ENCODE data around the gene RIMBP2.

DNA sequence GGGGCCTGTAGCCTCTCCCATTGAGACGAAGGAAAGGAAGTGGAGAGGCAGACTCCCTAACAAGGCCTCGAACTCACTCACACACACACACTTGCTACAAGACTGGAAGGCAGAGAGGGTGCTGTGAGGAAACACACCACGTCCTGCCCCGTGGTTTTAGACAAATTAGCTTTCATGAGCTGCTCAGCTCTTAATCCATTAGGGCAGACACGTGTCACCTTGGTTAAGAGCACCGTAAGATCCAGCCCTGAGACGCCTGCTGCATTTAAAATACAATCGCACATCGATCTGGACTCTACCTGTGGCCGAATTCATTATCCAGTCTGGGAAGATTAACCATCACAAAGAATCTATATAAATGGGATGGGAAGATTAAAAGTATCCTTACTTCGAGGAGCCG is 72.0 kb downstream of the RIMBP2 start:
- TF ChIP-seq, protein P1, sequence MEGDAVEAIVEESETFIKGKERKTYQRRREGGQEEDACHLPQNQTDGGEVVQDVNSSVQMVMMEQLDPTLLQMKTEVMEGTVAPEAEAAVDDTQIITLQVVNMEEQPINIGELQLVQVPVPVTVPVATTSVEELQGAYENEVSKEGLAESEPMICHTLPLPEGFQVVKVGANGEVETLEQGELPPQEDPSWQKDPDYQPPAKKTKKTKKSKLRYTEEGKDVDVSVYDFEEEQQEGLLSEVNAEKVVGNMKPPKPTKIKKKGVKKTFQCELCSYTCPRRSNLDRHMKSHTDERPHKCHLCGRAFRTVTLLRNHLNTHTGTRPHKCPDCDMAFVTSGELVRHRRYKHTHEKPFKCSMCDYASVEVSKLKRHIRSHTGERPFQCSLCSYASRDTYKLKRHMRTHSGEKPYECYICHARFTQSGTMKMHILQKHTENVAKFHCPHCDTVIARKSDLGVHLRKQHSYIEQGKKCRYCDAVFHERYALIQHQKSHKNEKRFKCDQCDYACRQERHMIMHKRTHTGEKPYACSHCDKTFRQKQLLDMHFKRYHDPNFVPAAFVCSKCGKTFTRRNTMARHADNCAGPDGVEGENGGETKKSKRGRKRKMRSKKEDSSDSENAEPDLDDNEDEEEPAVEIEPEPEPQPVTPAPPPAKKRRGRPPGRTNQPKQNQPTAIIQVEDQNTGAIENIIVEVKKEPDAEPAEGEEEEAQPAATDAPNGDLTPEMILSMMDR (IDR thresholded peaks at IDR 0.05; ENCODE audit: borderline replicate concordance, extremely low read depth, low read length, poor library complexity, severe bottlenecking), result no peak
- no peak for TF ChIP-seq EZH2 (IDR thresholded peaks at IDR 0.05; ENCODE audit: borderline replicate concordance, low read depth, low read length, severe bottlenecking)
